GM04504 (cell line): ENCODE data around the gene ALCAM.

Experiments
- DNase-seq: peaks from one replicate; pipeline ENCODE4 v3.0.0-alpha.2; 2012; ENCODE audit warnings: low read depth

Gene ALCAM

DNA sequence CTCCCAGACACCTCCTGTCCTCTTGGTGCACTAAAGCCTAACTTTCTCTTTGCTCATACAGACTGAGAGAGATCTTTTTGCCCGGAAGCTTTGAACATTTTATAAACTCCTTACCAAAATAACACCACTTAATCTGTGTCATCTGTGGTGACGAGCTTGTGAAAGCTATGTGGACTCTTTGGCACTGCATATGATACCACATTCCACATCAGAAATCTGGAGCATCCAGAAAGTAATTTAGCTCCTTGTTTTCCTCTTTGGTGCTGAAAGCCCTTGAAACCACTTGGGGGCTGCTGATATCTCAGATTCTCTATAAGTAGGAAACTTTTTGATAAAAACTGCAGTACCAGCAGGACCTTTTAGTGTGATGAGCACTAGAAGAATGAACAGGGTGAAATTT lies 128.3 kb downstream of the ALCAM start:
- DNase-seq, result peak; percentile 30

DNA sequence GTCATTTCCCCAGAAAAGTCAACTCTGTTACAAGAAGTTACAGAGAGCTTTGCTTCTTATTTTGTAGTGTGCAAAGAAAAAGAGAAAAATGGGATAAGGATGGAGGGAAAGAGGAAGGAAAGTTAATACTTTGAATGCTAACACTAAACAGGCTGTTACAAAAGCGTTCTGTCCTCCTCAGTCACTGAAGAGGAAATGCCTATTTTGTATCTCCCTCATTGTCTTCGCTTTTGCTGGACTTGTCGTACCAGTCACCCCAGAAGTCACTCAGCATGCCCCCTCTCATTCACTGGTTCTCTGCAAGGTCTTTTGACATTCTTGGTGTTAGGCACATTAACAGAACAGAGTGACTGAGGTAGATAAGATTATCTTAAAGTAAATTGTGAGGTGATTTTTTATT lies 129.6 kb downstream of the ALCAM start:
- no peak for DNase-seq

DNA sequence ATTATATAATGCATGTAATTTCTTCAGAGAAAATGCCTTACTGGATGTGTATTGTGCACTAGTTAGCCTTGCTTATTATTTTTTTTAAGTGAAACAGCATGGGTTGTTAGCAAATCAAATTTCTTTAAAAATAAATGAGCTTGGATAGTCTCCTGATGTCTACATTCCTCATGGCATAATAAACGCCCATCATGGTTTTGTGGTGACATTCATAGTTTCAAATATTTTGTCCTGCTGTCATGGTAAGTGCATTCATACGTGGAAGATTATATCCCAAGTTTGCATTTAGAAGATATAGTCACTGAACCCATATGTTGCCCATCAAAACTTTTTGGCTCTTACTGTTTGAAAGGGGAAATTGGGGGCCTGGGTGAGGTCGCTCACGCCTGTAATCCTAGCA lies 130.7 kb downstream of the ALCAM start:
- DNase-seq, result no peak

DNA sequence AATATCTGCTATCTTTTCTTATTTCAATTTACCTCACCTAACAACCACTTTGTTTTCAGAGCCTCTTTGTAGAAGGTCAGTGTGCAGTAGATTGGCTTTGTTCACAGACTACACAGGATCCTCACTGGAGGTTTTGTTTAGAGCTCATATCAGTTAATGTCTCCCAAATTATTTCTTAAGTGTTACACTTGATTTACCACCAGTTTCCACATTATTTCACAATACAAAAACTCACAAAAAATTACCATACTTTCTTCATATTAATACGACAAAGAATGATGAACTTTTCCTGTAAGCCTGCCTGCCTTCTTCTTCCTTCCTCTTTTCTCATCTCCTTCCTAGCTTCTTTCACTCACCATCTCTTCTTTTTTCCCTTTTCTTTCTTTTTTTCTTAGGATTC lies 133.3 kb downstream of the ALCAM start:
- no peak for DNase-seq

- no peak for DNase-seq
These were observed 135.6 kb downstream of the ALCAM start for GRCh38 chr3:105502333-105502732.

DNA sequence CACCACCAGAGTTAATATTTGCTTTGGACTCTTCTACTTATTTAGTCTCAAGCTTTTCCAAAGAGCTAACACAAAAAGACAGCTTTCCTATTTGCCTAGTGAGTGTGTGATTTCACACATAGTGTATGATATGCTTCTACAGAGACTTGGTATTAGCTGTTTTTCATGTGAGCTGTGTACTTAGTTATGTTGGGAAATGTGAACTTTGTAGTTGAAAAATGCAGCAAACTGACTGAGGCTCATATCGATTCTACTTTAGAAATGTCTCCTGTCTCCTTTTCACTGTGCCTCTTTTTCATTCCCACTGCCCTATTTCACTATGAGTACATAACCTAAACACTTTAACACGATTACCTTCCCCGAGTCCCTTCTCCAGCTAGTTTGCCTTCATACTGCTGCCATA lies 136.5 kb downstream of the ALCAM start:
- no peak for DNase-seq

DNA sequence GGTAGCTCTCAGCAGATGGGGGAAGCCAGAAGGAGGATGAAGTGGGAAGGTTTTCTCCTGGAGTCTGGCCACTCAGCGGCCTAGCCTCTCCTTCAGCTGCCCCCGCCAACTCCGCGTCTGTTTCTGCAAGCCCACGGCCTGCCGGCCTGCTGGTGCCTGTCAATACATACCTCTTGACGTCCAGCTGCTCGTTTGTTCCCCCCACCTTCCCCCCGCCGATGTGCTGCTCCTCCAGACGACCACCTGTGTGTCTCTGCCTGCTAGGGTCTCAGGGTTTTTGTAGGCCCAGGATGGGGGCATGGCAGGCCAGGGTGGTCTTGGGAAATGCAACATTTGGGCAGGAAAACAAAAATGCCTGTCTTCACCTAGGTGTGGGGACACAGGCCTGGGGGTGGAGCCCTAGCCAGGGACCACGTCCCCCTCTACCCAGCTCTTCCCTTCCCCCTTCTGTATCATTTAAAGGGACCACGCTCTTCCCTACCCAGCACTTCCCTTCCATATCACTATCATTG lies 137.8 kb downstream of the ALCAM start:
- no peak for DNase-seq

- no peak for DNase-seq
These were observed 138.5 kb downstream of the ALCAM start for GRCh38 chr3:105505170-105505569.

DNA sequence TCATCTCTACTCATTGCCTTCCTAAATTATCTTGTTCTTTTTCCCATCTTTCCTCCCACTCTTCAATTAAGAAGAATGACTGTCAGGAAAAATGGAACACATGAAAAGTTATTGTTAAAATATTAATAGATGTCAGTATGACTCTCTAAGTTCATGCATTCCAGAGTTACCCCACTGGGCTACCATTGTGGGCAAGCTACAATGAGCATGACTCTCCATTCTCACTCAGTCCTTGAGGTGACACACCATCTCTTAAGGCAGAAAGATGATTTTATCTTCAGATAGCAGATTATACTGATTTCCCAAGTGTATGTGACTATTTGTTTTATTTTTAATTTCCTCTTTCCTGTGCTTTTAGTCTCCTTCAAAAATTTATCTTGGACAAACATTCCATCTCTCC lies 144.3 kb downstream of the ALCAM start:
- no peak for DNase-seq

DNA sequence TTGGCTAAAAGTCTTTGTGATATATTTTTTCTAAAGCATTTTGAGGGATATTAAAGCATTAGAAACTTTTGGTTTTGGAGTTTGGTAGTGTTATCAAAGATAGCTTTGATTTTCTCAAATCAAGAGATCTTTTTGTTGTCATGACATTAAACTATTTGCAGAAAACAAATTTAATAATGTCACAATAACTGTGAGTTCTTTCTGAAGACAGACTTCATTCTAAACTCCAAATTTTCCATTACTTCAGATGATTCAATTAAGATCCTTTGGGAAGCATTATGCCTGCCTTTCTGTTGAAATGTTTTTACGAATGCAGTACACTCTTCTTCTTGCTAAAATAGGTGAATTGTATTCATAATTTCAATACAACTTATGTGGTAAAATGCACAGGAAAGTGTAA lies 145.4 kb downstream of the ALCAM start:
- no peak for DNase-seq

GRCh38 chr3:105513042-105513441 lies 146.3 kb downstream of the ALCAM start:
- peak; percentile 33 for DNase-seq

DNA sequence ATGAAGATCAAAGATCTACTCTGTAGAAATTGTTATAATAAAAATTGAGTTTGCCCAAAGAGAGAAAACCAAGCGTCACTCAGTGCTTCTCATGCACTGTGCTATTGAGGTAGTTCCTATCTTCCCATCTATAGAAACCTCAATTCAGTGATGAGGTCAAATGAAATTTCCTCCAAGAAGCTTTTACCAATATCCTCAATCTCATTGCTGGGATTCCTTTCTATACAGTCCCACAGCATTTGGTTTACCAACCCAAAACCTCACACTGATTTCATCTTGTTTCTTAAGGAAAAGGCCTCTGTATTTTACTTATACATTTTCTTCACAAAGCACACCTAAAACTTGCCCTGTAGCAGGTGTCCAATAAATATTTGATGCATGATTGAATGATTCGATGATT lies 147.2 kb downstream of the ALCAM start:
- no peak for DNase-seq

DNA sequence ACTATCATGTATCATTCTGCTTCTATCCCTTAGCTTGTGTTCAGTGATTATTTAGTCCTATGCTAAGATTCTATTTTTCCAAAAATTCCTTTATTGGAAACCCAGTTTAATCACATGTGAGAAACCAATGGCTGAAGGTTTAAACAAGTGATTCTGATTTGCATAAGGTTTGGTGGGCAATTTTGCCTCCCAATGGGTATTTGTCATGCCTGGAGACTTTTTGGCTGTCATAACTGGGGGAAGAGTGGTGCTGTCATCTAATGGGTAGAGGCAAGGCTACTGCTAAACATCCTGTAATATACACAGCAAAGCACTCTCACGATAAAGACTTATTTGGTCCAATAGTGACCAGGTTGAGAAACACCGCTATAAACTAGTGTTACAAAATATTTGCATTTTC lies 148.7 kb downstream of the ALCAM start:
- no peak for DNase-seq

DNA sequence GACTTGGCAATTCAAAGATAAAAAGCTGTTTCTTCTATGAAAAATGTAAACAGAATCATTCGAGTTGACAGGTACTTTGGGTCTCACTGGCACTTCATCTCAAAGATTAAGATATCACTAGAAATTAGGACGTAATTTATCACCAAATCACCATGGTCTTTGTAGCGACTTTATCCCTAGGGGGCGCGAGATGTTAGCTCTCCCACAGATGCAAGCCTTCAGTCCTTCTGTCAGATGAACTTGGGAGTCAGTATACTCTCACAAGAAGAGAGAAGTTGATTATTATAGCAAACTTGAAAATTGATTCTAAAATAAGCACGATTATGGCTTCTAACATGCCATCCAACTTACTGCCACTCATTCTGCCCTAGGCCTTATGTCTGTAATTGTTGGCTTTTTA lies 150.3 kb downstream of the ALCAM start:
- no peak for DNase-seq

DNA sequence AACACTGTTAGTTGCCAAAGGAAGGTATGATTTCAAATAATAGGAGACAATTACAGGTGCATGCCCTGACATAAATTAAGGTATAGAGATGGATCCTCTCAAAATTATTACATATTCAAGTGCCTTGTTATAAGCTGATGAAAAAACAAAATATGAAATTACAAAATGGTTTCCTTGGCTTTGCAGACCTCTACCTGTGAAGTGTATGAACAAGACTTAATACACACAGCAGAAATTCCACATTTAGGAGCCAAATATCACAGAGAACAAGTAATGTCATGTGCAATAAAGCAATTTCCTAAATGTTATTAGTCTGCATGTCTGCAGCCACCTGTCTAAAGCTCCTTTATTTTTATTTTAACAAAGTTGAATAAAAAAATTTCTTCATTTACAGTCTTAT lies 151.5 kb downstream of the ALCAM start:
- DNase-seq, result no peak

- DNase-seq, result peak; percentile 46
These were observed 152.2 kb downstream of the ALCAM start for GRCh38 chr3:105518806-105519418.

DNA sequence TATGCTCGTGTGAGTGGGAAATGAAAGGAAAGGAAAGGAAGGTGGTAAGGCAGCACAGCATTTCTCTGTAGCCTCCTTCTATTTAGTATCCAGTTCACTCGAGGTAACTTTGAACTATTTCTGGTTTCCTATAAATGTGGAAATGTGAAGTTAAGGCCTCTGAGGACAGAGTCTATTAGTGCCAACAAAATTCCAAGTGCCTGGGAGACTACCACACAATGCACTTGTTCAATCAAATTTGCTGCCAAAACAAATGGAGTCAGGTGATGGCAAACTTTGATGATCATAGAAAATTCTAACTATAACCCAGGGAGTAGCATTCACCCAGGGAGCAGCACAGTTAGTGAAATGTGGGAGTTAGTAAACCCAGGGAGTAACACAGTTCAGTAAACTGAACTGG lies 155.1 kb downstream of the ALCAM start:
- DNase-seq, result no peak

DNA sequence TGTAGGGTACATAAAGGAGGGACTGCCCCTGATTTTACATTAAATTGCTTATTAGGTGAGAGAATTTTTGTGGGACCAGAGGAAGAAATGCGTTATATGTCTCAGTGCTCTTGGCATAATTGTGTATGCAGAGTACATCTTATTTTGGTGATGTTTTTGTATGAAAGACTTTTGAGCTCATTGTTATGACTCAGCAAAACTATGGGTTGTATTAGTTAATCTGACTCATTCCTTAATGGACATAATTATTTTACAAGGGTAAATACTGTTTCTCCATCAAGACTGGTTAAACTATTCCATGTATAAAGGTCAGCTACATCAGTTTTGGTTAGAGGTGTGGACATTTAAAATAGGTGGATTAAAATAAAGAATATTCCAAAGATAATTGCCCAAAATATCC lies 156.8 kb downstream of the ALCAM start:
- no peak for DNase-seq

GRCh38 chr3:105525531-105525930 lies 158.8 kb downstream of the ALCAM start:
- no peak for DNase-seq

GRCh38 chr3:105526360-105527111 lies 159.8 kb downstream of the ALCAM start:
- DNase-seq, result no peak

DNA sequence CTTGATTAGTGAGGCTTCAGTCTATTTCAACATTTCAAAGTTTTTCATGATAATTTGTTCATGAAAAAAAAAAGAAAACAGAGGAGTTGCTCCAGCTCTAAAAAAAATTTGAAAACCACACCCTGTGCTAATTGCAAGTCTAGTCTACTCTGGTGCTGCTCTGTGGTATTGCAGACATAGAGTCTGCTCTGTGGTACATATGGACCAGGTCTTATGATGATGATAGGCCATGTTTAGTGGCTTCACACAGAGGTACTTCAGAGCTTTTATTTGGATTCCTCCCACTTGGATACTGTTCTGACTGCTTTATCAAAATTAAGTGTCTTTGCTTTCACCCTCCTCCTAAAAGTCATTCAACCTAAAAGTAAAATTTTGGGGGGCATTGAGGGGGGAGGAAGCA lies 160.8 kb downstream of the ALCAM start:
- DNase-seq, result no peak

DNA sequence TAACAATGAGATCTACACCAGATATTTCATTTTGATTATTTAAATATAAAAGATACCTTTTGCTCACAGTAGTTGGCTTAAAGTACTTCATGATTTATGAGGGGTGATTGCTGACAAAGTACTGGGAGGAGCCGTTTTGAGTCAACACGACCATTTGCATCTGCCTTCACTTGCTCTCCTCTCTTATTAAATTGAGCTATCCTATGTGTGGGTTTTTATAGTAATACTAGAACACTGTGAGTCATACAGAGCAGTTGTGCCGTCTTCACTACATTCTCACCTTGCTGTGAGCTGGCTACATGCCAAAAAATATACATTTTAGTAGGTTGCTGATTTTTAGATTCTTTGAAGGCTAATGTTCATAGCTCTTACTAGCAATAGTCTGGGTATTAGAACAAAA lies 161.2 kb downstream of the ALCAM start:
- no peak for DNase-seq

- DNase-seq, result no peak
These were observed 162.2 kb downstream of the ALCAM start for GRCh38 chr3:105528955-105529354.

DNA sequence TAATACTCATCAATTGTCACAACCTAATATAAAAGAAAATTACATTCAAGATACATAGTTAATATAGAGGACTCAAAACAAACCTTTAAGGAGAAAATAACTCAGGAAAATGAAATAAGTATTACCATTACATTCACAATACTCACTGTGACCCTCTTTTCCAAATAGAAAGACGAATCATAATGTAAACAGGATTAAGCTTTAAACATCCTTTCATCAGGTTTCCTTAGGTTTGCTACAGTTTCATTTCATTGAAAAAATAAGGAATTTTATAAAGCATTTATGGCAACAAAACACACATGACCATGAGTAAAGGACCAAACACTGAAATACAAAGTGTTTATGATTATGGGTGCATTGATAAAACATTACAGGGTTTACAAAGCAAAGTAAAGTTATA lies 162.7 kb downstream of the ALCAM start:
- DNase-seq, result no peak
